ENCODE results near the gene ACOX1.
A peak's percentile ranks its signal among the peaks of the same experiment; 100 is the strongest.

Gene ACOX1

GRCh38 chr17:76003915-76004314 is 24.9 kb upstream of the ACOX1 start:
- no peak for TF ChIP-seq CTCF (conservative IDR thresholded peaks at IDR 0.05; ENCODE audit: low read length)
- DNase-seq (ENCODE audit: low read depth), result no peak
- no peak overlapping the region for H3K4me3 ChIP-seq (ENCODE audit: low read length)

- H3K4me3 ChIP-seq (ENCODE audit: low read length), result no peak overlapping the region
- no peak for TF ChIP-seq CTCF (conservative IDR thresholded peaks at IDR 0.05; ENCODE audit: low read length)
- DNase-seq (ENCODE audit: low read depth), result no peak
Measured at GRCh38 chr17:76002100-76002499, 23.1 kb upstream of the ACOX1 start.

- H3K4me3 ChIP-seq (ENCODE audit: low read length), result no peak within 1 kb of the TSS
- DNase-seq (ENCODE audit: low read depth), result no peak
- no peak for TF ChIP-seq CTCF (conservative IDR thresholded peaks at IDR 0.05; ENCODE audit: low read length)
Measured at GRCh38 chr17:76000755-76001521, 22.0 kb upstream of the ACOX1 start, which contains the start of gene CDK3. Gene CDK3, plus strand, starts transcription at chr17:76000855. Its CDS starts 571 bp downstream, at chr17:76001426.

- peak; percentile 50 for TF ChIP-seq CTCF (conservative IDR thresholded peaks at IDR 0.05; ENCODE audit: low read length)
- H3K4me3 ChIP-seq (ENCODE audit: low read length), result no peak overlapping the region
- no peak for DNase-seq (ENCODE audit: low read depth)
Measured at GRCh38 chr17:76000016-76000754, 21.2 kb upstream of the ACOX1 start.

GRCh38 chr17:75998327-75998795 is 19.4 kb upstream of the ACOX1 start:
- no peak for DNase-seq (ENCODE audit: low read depth)
- TF ChIP-seq CTCF (conservative IDR thresholded peaks at IDR 0.05; ENCODE audit: low read length), result no peak
- H3K4me3 ChIP-seq (ENCODE audit: low read length), result no peak overlapping the region

- H3K4me3 ChIP-seq (ENCODE audit: low read length), result no peak overlapping the region
- DNase-seq (ENCODE audit: low read depth), result peak; percentile 63
- no peak for TF ChIP-seq CTCF (conservative IDR thresholded peaks at IDR 0.05; ENCODE audit: low read length)
Measured at GRCh38 chr17:75996665-75997590, 18.0 kb upstream of the ACOX1 start.

All from AG10803 (cell line).